DMS153 treated with DMSO at 0.1 percent for 48 hours (cell line): ENCODE results near the gene TNFSF18.

ENCODE experiments used
- DNase-seq: peaks from one replicate; lab custom pipeline; 2025; ENCODE audit not compliant: unreplicated experiment; lab: John Stamatoyannopoulos, UW

The TNFSF18 gene

GRCh38 chr1:173039626-173040025, 11.1 kb downstream of the TNFSF18 start:
- DNase-seq: no peak

- no peak for DNase-seq
Measured at GRCh38 chr1:173038875-173039554, 11.7 kb downstream of the TNFSF18 start.

- no peak for DNase-seq
Measured at GRCh38 chr1:173024543-173024942, 26.2 kb downstream of the TNFSF18 start.

- no peak for DNase-seq
Measured at GRCh38 chr1:173023343-173023742, 27.4 kb downstream of the TNFSF18 start.

- DNase-seq: no peak
Measured at GRCh38 chr1:173020138-173020750, 30.5 kb downstream of the TNFSF18 start.

GRCh38 chr1:173017792-173018191, 32.9 kb downstream of the TNFSF18 start:
- DNase-seq: no peak

GRCh38 chr1:173016419-173016818, 34.3 kb downstream of the TNFSF18 start:
- DNase-seq: peak; percentile 12

GRCh38 chr1:173015629-173016028, 35.1 kb downstream of the TNFSF18 start:
- DNase-seq: no peak

- no peak for DNase-seq
Measured at GRCh38 chr1:173014160-173014559, 36.6 kb downstream of the TNFSF18 start.

GRCh38 chr1:173012126-173012525, 38.6 kb downstream of the TNFSF18 start:
- no peak for DNase-seq

- DNase-seq: no peak
Measured at GRCh38 chr1:173009597-173009996, 41.1 kb downstream of the TNFSF18 start.

- no peak for DNase-seq
Measured at GRCh38 chr1:173005196-173005864, 45.4 kb downstream of the TNFSF18 start.

GRCh38 chr1:173002891-173003838, 47.6 kb downstream of the TNFSF18 start:
- DNase-seq: no peak

- DNase-seq: no peak
Measured at GRCh38 chr1:172999349-172999748, 51.4 kb downstream of the TNFSF18 start.

GRCh38 chr1:172997941-172998361, 52.8 kb downstream of the TNFSF18 start:
- DNase-seq: no peak

GRCh38 chr1:172993640-172994039, 57.1 kb downstream of the TNFSF18 start:
- DNase-seq: no peak

GRCh38 chr1:172991674-172992400, 58.9 kb downstream of the TNFSF18 start:
- DNase-seq: no peak

- DNase-seq: no peak
Measured at GRCh38 chr1:172990598-172991215, 60.0 kb downstream of the TNFSF18 start.
